ENCODE measurements around the gene CA5A. TPM values are rescaled to one million over a fixed set of nuclear protein-coding genes. Genes with fewer than 3 reads are reported as not detected.
A peak's percentile ranks its signal among the peaks of the same experiment; 100 is the strongest.

The CA5A gene
- total and polyA plus RNA-seq, 2 of the 13 experiments (the other 11 are each of a cell fraction or from before 2014, with no cell fraction given): 66.8 to 106 TPM

DNA sequence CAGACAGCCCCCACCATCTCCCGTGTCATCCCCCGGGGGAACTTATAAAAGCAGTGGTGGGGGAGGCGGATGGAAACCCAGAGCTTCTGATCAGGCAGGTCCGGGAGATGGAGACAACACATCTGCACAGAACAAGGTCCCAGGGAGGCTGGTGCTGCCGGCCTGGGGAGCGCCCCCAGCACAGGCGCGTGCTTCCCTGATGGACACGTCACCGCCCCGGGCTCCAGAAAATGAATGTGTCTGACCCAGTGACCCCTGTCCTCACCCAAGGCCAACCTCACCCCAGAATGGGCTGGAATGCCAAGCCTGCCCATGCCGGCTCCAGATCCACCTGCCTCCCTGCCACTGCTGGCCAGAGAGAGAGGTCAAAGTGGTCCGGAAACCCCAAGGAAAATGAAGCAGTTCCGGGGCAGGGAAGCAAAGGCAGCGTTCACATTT, 79.5 kb downstream of the CA5A start (continued):
- TF ChIP-seq IRF1 (CRISPR knock-in tag; IDR thresholded peaks at IDR 0.05; ENCODE audit: low read depth) (no peak), MEF2D (CRISPR knock-in tag; IDR thresholded peaks at IDR 0.05) (no peak), KLF16 (CRISPR knock-in tag; IDR thresholded peaks at IDR 0.05) (no peak), PHF8 (CRISPR knock-in tag; IDR thresholded peaks at IDR 0.05) (no peak), ATM (IDR thresholded peaks at IDR 0.05; ENCODE audit: borderline replicate concordance) (no peak), KLF13 (CRISPR knock-in tag; IDR thresholded peaks at IDR 0.05) (no peak), ZNF788 (CRISPR knock-in tag; IDR thresholded peaks at IDR 0.05; ENCODE audit: borderline replicate concordance) (peak; percentile 6; the same call in 1 of the 2 replicates), ATF1 (CRISPR knock-in tag; IDR thresholded peaks at IDR 0.05) (no peak), ZNF235 (CRISPR knock-in tag; IDR thresholded peaks at IDR 0.05; ENCODE audit: borderline replicate concordance) (no peak), HMG20B (CRISPR knock-in tag; conservative IDR thresholded peaks at IDR 0.05) (no peak; the same call in 1 of the 2 replicates), HIC2 (CRISPR knock-in tag; IDR thresholded peaks at IDR 0.05; ENCODE audit: low read depth) (peak; percentile 62; the same call in 1 of the 2 replicates), ATF4 (CRISPR knock-in tag; IDR thresholded peaks at IDR 0.05) (no peak), RBAK (CRISPR knock-in tag; IDR thresholded peaks at IDR 0.05) (no peak), ZBTB42 (CRISPR knock-in tag; IDR thresholded peaks at IDR 0.05) (no peak; the same call in 1 of the 2 replicates), ZNF451 (CRISPR knock-in tag; IDR thresholded peaks at IDR 0.05) (no peak), WIZ (CRISPR knock-in tag; IDR thresholded peaks at IDR 0.05) (no peak)
- TF ChIP-seq, protein P1, sequence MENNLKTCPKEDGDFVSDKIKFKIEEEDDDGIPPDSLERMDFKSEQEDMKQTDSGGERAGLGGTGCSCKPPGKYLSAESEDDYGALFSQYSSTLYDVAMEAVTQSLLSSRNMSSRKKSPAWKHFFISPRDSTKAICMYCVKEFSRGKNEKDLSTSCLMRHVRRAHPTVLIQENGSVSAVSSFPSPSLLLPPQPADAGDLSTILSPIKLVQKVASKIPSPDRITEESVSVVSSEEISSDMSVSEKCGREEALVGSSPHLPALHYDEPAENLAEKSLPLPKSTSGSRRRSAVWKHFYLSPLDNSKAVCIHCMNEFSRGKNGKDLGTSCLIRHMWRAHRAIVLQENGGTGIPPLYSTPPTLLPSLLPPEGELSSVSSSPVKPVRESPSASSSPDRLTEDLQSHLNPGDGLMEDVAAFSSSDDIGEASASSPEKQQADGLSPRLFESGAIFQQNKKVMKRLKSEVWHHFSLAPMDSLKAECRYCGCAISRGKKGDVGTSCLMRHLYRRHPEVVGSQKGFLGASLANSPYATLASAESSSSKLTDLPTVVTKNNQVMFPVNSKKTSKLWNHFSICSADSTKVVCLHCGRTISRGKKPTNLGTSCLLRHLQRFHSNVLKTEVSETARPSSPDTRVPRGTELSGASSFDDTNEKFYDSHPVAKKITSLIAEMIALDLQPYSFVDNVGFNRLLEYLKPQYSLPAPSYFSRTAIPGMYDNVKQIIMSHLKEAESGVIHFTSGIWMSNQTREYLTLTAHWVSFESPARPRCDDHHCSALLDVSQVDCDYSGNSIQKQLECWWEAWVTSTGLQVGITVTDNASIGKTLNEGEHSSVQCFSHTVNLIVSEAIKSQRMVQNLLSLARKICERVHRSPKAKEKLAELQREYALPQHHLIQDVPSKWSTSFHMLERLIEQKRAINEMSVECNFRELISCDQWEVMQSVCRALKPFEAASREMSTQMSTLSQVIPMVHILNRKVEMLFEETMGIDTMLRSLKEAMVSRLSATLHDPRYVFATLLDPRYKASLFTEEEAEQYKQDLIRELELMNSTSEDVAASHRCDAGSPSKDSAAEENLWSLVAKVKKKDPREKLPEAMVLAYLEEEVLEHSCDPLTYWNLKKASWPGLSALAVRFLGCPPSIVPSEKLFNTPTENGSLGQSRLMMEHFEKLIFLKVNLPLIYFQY (CRISPR knock-in tag; IDR thresholded peaks at IDR 0.05; ENCODE audit: borderline replicate concordance): no peak
- TF ChIP-seq, protein P2, sequence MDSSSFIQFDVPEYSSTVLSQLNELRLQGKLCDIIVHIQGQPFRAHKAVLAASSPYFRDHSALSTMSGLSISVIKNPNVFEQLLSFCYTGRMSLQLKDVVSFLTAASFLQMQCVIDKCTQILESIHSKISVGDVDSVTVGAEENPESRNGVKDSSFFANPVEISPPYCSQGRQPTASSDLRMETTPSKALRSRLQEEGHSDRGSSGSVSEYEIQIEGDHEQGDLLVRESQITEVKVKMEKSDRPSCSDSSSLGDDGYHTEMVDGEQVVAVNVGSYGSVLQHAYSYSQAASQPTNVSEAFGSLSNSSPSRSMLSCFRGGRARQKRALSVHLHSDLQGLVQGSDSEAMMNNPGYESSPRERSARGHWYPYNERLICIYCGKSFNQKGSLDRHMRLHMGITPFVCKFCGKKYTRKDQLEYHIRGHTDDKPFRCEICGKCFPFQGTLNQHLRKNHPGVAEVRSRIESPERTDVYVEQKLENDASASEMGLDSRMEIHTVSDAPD (CRISPR knock-in tag; IDR thresholded peaks at IDR 0.05): no peak
- TF ChIP-seq, protein P3, sequence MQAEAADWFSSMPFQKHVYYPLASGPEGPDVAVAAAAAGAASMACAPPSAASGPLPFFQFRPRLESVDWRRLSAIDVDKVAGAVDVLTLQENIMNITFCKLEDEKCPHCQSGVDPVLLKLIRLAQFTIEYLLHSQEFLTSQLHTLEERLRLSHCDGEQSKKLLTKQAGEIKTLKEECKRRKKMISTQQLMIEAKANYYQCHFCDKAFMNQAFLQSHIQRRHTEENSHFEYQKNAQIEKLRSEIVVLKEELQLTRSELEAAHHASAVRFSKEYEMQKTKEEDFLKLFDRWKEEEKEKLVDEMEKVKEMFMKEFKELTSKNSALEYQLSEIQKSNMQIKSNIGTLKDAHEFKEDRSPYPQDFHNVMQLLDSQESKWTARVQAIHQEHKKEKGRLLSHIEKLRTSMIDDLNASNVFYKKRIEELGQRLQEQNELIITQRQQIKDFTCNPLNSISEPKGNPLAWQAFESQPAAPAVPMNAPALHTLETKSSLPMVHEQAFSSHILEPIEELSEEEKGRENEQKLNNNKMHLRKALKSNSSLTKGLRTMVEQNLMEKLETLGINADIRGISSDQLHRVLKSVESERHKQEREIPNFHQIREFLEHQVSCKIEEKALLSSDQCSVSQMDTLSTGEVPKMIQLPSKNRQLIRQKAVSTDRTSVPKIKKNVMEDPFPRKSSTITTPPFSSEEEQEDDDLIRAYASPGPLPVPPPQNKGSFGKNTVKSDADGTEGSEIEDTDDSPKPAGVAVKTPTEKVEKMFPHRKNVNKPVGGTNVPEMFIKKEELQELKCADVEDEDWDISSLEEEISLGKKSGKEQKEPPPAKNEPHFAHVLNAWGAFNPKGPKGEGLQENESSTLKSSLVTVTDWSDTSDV (CRISPR knock-in tag; IDR thresholded peaks at IDR 0.05): no peak
